ENCODE measurements around the gene RHOA. TPM values are rescaled to one million over a fixed set of nuclear protein-coding genes. Genes with fewer than 3 reads are reported as not detected.
A peak's percentile ranks its signal among the peaks of the same experiment; 100 is the strongest.

RHOA gene
- total RNA-seq, 3 donors from 2014 or later (not counting 1 experiment from before 2014, with no cell fraction given) = 342 to 372 (median 370) TPM

GRCh38 chr3:49424816-49425215, 13.0 kb upstream of the RHOA start:
- Mint-ChIP-seq H3K27ac (no peak overlapping the region), H3K9me3 (no peaks in the 10 kb centered on the region), H3K36me3 (no peaks in the 10 kb centered on the region), H3K4me3 (no peak overlapping the region), H3K4me1 (peaks cover 28 to 38% of the 10 kb centered on the region in 2 donors), H3K27me3 (ENCODE audit: low read depth in 2 of 2) (no peaks in the 10 kb centered on the region)
- 97% methylated on average over 6 of the region's 6 CpGs for WGBS (ENCODE audit: insufficient coverage)
- H3K27ac ChIP-seq (ENCODE audit: low read length) = no peak overlapping the region
- TF ChIP-seq CTCF (IDR thresholded peaks at IDR 0.05) = no peak
- H3K4me3 ChIP-seq (ENCODE audit: low read length) = no peak overlapping the region
- H3K4me1 ChIP-seq (ENCODE audit: control insufficient read depth, insufficient read depth, low read length) = peaks cover 36% of the 10 kb centered on the region
- H3K36me3 ChIP-seq (ENCODE audit: control insufficient read depth, insufficient read depth, low read length) = peaks cover 11% of the 10 kb centered on the region
- ATAC-seq (no peak), DNase-seq (no peak)
- H3K27me3 ChIP-seq (ENCODE audit: control insufficient read depth, insufficient read depth, low read length) = no peaks in the 10 kb centered on the region
- intact Hi-C loops (cut with micrococcal nuclease) = no loop called here
- H3K9me3 ChIP-seq (ENCODE audit: control insufficient read depth, insufficient read depth, low read length) = no peaks in the 10 kb centered on the region

GRCh38 chr3:49422379-49423248, 10.8 kb upstream of the RHOA start, which contains the start of gene AMT:
Gene AMT, minus strand, starts transcription at chr3:49422473. Its CDS starts 23 bp downstream, at chr3:49422450.
- intact Hi-C loops (cut with micrococcal nuclease) = no loop called here
- Mint-ChIP-seq H3K27me3 (ENCODE audit: low read depth in 2 of 2) (no peaks in the 10 kb centered on the region), H3K9me3 (no peaks in the 10 kb centered on the region), H3K27ac (peak within 1 kb of the TSS in 1 of 2 donors; percentile 57), H3K36me3 (no peaks in the 10 kb centered on the region), H3K4me1 (peaks cover 33 to 43% of the 10 kb centered on the region in 2 donors), H3K4me3 (peak within 1 kb of the TSS; percentile 47)
- H3K36me3 ChIP-seq (ENCODE audit: control insufficient read depth, insufficient read depth, low read length) = peaks cover 11% of the 10 kb centered on the region
- no peak within 1 kb of the TSS for H3K27ac ChIP-seq (ENCODE audit: low read length)
- peaks cover 38% of the 10 kb centered on the region for H3K4me1 ChIP-seq (ENCODE audit: control insufficient read depth, insufficient read depth, low read length)
- peak within 1 kb of the TSS; percentile 7 for H3K4me3 ChIP-seq (ENCODE audit: low read length)
- WGBS (ENCODE audit: insufficient coverage) = 59% methylated on average over 25 of the region's 25 CpGs
- DNase-seq (no peak), ATAC-seq (peak; percentile 45 to 73 (median 72))
- H3K27me3 ChIP-seq (ENCODE audit: control insufficient read depth, insufficient read depth, low read length) = no peaks in the 10 kb centered on the region
- no peaks in the 10 kb centered on the region for H3K9me3 ChIP-seq (ENCODE audit: control insufficient read depth, insufficient read depth, low read length)
- no peak for TF ChIP-seq CTCF (IDR thresholded peaks at IDR 0.05)

GRCh38 chr3:49421890-49422378, 10.2 kb upstream of the RHOA start:
- H3K4me1 ChIP-seq (ENCODE audit: control insufficient read depth, insufficient read depth, low read length) = peaks cover 45% of the 10 kb centered on the region
- H3K27ac Mint-ChIP-seq = peak overlapping the region in 1 of 2 donors; percentile 57
- no peak overlapping the region for H3K27ac ChIP-seq (ENCODE audit: low read length)
- WGBS (ENCODE audit: insufficient coverage) = 43% methylated on average over 14 of the region's 14 CpGs
- DNase-seq = no peak
- H3K36me3 ChIP-seq (ENCODE audit: control insufficient read depth, insufficient read depth, low read length) = peaks cover 11% of the 10 kb centered on the region
- H3K27me3 ChIP-seq (ENCODE audit: control insufficient read depth, insufficient read depth, low read length) = no peaks in the 10 kb centered on the region
- peaks cover 38 to 50% of the 10 kb centered on the region in 2 donors for H3K4me1 Mint-ChIP-seq
- ATAC-seq = peak; percentile 53 to 72 (median 66)
- peak overlapping the region; percentile 47 for H3K4me3 Mint-ChIP-seq
- H3K36me3 Mint-ChIP-seq = no peaks in the 10 kb centered on the region
- intact Hi-C loops (cut with micrococcal nuclease) = no loop called here
- TF ChIP-seq CTCF (IDR thresholded peaks at IDR 0.05) = no peak
- H3K9me3 ChIP-seq (ENCODE audit: control insufficient read depth, insufficient read depth, low read length) = no peaks in the 10 kb centered on the region
- peak overlapping the region; percentile 7 for H3K4me3 ChIP-seq (ENCODE audit: low read length)
- no peaks in the 10 kb centered on the region for H3K9me3 Mint-ChIP-seq
- no peaks in the 10 kb centered on the region for H3K27me3 Mint-ChIP-seq (ENCODE audit: low read depth in 2 of 2)
